Keratinocyte (primary cell): ENCODE data around the gene TUBB6. TPM values are rescaled to one million over a fixed set of nuclear protein-coding genes. Genes with fewer than 3 reads are reported as not detected.
A peak's percentile ranks its signal among the peaks of the same experiment; 100 is the strongest.

Experiments
- DNase-seq: peaks from one replicate; pipeline ENCODE4 v3.0.0-alpha.2; 2011; ENCODE audit warnings: low read depth, missing footprints, low spot score
- FAIRE-seq: peaks from 2 replicates; lab custom pipeline; 2011; peaks lifted over from hg19 to GRCh38; lab: Jason Lieb, UNC
- H2AFZ ChIP-seq: 2 replicates; pipeline ENCODE4 v1.6.0; 2012; ENCODE audit warnings: low read length, control low read depth, inconsistent platforms; ENCODE audit not compliant: control insufficient read depth
- H3K27ac ChIP-seq: 2 replicates; pipeline ENCODE4 v1.5.1; 2011; ENCODE audit warnings: low read length; ENCODE audit not compliant: control insufficient read depth, insufficient read depth
- H3K27me3 ChIP-seq: 3 replicates; pipeline ENCODE4 v1.6.0; 2011; ENCODE audit warnings: low read length; ENCODE audit not compliant: control insufficient read depth, insufficient read depth; ENCODE audit errors: extremely low read depth
- H3K36me3 ChIP-seq, 2 experiments: 2 replicates in 1 of 2; 3 replicates in 1 of 2; pipeline ENCODE4 v1.5.1; 2011; ENCODE audit warnings: low read length in 2 of 2, mild to moderate bottlenecking in 1 of 2; ENCODE audit not compliant: control insufficient read depth in 2 of 2, insufficient read depth in 2 of 2; ENCODE audit errors: extremely low read depth in 1 of 2
- H3K4me1 ChIP-seq: 3 replicates; pipeline ENCODE4 v1.5.1; 2011; ENCODE audit warnings: low read length; ENCODE audit not compliant: control insufficient read depth, insufficient read depth; ENCODE audit errors: extremely low read depth
- H3K4me2 ChIP-seq: 3 replicates; pipeline ENCODE4 v1.6.0; 2011; ENCODE audit warnings: low read depth, low read length; ENCODE audit not compliant: control insufficient read depth, insufficient read depth; ENCODE audit errors: extremely low read depth
- H3K4me3 ChIP-seq, 3 experiments: fragments of 200-600 bp in 1 of 3; sonication (generic) in 1 of 3; 2 replicates in 2 of 3; 3 replicates in 1 of 3; pipeline ENCODE4 v1.5.1; 2011 to 2016; ENCODE audit warnings: low read length in 3 of 3, mild to moderate bottlenecking in 3 of 3, control low read depth in 2 of 3, inconsistent platforms in 1 of 3, low read depth in 1 of 3, mixed read lengths in 1 of 3, mixed run types in 1 of 3, moderate library complexity in 1 of 3; ENCODE audit not compliant: control insufficient read depth in 2 of 3, insufficient read depth in 2 of 3; ENCODE audit errors: extremely low read depth in 1 of 3
- H3K79me2 ChIP-seq: 2 replicates; pipeline ENCODE4 v1.6.0; 2012; ENCODE audit warnings: low read length; ENCODE audit not compliant: control insufficient read depth, insufficient read depth
- H3K9ac ChIP-seq: 3 replicates; pipeline ENCODE4 v1.6.0; 2011; ENCODE audit warnings: low read length; ENCODE audit not compliant: control insufficient read depth, insufficient read depth; ENCODE audit errors: extremely low read depth
- H3K9me1 ChIP-seq: 3 replicates; pipeline ENCODE4 v1.6.0; 2011; ENCODE audit warnings: low read length; ENCODE audit not compliant: control insufficient read depth, insufficient read depth; ENCODE audit errors: extremely low read depth
- H3K9me3 ChIP-seq: 2 replicates; pipeline ENCODE4 v1.5.1; 2012; ENCODE audit warnings: low read depth, low read length; ENCODE audit not compliant: control insufficient read depth
- H4K20me1 ChIP-seq: 3 replicates; pipeline ENCODE4 v1.6.0; 2011; ENCODE audit warnings: low read length; ENCODE audit not compliant: control insufficient read depth, insufficient read depth; ENCODE audit errors: extremely low read depth
- CTCF ChIP-seq, 3 experiments: IDR thresholded peaks in 1 of 3; conservative IDR thresholded peaks in 1 of 3; optimal IDR thresholded peaks in 1 of 3; 2 replicates in 2 of 3; 3 replicates in 1 of 3; pipeline versions ENCODE3 to v1.5.1; 2011; ENCODE audit warnings: low read length in 3 of 3, mild to moderate bottlenecking in 3 of 3, moderate library complexity in 2 of 3, control low read depth in 1 of 3, inconsistent platforms in 1 of 3; ENCODE audit not compliant: insufficient read depth in 2 of 3; ENCODE audit errors: extremely low read depth in 1 of 3
- EZH2 ChIP-seq: IDR thresholded peaks from one replicate; pipeline ENCODE4 v1.6.1; 2012; ENCODE audit warnings: inconsistent platforms, mild to moderate bottlenecking, low read length, moderate library complexity
- dilution Hi-C: fragments of 300-500 bp; cut with MboI; formaldehyde crosslinking; loops from one replicate; pipeline ENCODE4 v1.7.0; 2020; ENCODE audit warnings: low sequenced_read_pairs; ENCODE audit not compliant: extremely low pct_ligation_motif_present
- polyA plus RNA-seq, 5 experiments: library from polyadenylated mRNA; depleted of rRNA in 3 of 5; stranded (reverse) in 3 of 5; stranded (forward) in 1 of 5; unstranded in 1 of 5; fragments of >200 nt; gene quantifications; 1 replicate in 1 of 5; 2 replicates in 3 of 5; 3 replicates in 1 of 5; pipeline versions ENCODE4 v1.2.1 to v1.2.3, GENCODE V29; 2011 to 2012; ENCODE audit warnings: missing spikeins in 2 of 5, low read depth in 1 of 5, low replicate concordance in 1 of 5

The TUBB6 gene
- polyA plus RNA-seq, 1 donor (not counting 4 experiments of a cell fraction or from before 2014, with no cell fraction given) = 479 TPM

- no peaks in the 10 kb centered on the region for H3K27me3 ChIP-seq
- no peak overlapping the region for H3K9ac ChIP-seq
- FAIRE-seq (no peak), DNase-seq (no peak)
- no peak for TF ChIP-seq CTCF (optimal IDR thresholded peaks at IDR 0.05 in 1 of 3, IDR thresholded peaks at IDR 0.05 in 1 of 3, conservative IDR thresholded peaks at IDR 0.05 in 1 of 3; ENCODE audit: extremely low read depth in 1 of 3, insufficient read depth in 2 of 3, low read length in 3 of 3)
- no peak overlapping the region for H3K27ac ChIP-seq
- peaks cover 11% of the 10 kb centered on the region for H4K20me1 ChIP-seq
- dilution Hi-C loops = no loop called here
- peaks cover 5% of the 10 kb centered on the region for H3K9me1 ChIP-seq
- no peaks in the 10 kb centered on the region for H3K9me3 ChIP-seq
- peaks cover 1 to 27% of the 10 kb centered on the region in 2 experiments for H3K36me3 ChIP-seq
- H3K4me2 ChIP-seq = peak overlapping the region; percentile 37
- H3K79me2 ChIP-seq = peaks cover 77% of the 10 kb centered on the region
- H3K4me3 ChIP-seq = no peak overlapping the region
- no peak overlapping the region for H2AFZ ChIP-seq
- H3K4me1 ChIP-seq = peaks cover 17% of the 10 kb centered on the region
Observed at GRCh38 chr18:12373116-12373770, 65.2 kb downstream of the TUBB6 start.

DNA sequence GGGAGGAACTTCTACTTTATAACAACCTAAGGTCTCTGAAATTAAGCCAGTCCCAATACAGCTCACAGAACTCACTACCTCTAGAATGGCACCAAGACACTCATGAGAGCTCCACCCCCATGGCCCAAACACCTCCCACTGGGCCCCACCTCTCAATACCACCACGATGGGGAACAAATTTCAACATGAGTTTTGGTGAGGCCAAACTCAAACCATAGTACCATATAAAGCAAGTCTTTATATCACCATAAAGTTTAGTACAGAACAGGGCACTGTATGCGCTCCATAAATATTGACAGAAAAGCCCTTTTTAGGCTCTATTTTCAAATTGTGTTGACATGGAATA, 65.7 kb downstream of the TUBB6 start:
- peaks cover 17% of the 10 kb centered on the region for H3K4me1 ChIP-seq
- TF ChIP-seq EZH2 (no peak), CTCF (optimal IDR thresholded peaks at IDR 0.05 in 1 of 3, IDR thresholded peaks at IDR 0.05 in 1 of 3, conservative IDR thresholded peaks at IDR 0.05 in 1 of 3; ENCODE audit: extremely low read depth in 1 of 3, insufficient read depth in 2 of 3, low read length in 3 of 3) (no peak)
- H3K9me1 ChIP-seq = peaks cover 5% of the 10 kb centered on the region
- no peaks in the 10 kb centered on the region for H3K9me3 ChIP-seq
- dilution Hi-C loops = no loop called here
- H3K9ac ChIP-seq = no peak overlapping the region
- H3K27me3 ChIP-seq = no peaks in the 10 kb centered on the region
- H4K20me1 ChIP-seq = peaks cover 11% of the 10 kb centered on the region
- no peak for DNase-seq
- peaks cover 1 to 22% of the 10 kb centered on the region in 2 experiments for H3K36me3 ChIP-seq
- no peak for FAIRE-seq
- H3K27ac ChIP-seq = no peak overlapping the region
- H3K4me3 ChIP-seq = no peak overlapping the region
- no peak overlapping the region for H3K4me2 ChIP-seq
- peaks cover 74% of the 10 kb centered on the region for H3K79me2 ChIP-seq
- no peak overlapping the region for H2AFZ ChIP-seq
